SK-N-SH (cell line): ENCODE results near the gene LILRA2. TPM values are rescaled to one million over a fixed set of nuclear protein-coding genes. Genes with fewer than 3 reads are reported as not detected.
"Not testable (repeated sequence)": the region's sequence is repeated elsewhere in the genome, so short reads cannot be mapped to it uniquely, and the experiment has no call there.

ENCODE experiments used
- CTCF ChIA-PET: fragments of 300-600, 350-600 bp; formaldehyde crosslinking; extraction: SDS; loops from one replicate; lab custom pipeline; 2021; lab: Yijun Ruan, JAX
- POLR2A ChIA-PET: fragments of 350-600 bp; sonication (Branson Sonifier 250); formaldehyde crosslinking; extraction: SDS; loops from one replicate; lab custom pipeline; 2020; ENCODE audit warnings: antibody characterized with exemption, inconsistent platforms; lab: Yijun Ruan, JAX
- DNase-seq: peaks from one replicate; pipeline ENCODE4 v3.0.0; 2012
- H2AFZ ChIP-seq: fragments of 200-600 bp; sonication (generic); 2 replicates; pipeline ENCODE4 v1.8.1; 2016; ENCODE audit warnings: antibody characterized with exemption, mild to moderate bottlenecking, low read depth
- H3F3A ChIP-seq: fragments of 200-600 bp; sonication (generic); replicated peaks from 2 replicates; pipeline ENCODE3; 2016; ENCODE audit warnings: antibody characterized with exemption, mild to moderate bottlenecking; ENCODE audit not compliant: insufficient read depth
- H3K27ac ChIP-seq, 2 experiments: fragments of 200-500 bp in 1 of 2; fragments of 200-600 bp in 1 of 2; sonication (Bioruptor generic) in 1 of 2; sonication (generic), shearing (Covaris generic) in 1 of 2; 2 replicates each; pipeline versions ENCODE4 v1.5.1 to v1.6.1; 2014 to 2016; ENCODE audit warnings: low read depth in 2 of 2, inconsistent platforms in 1 of 2, low read length in 1 of 2, mild to moderate bottlenecking in 1 of 2, mixed read lengths in 1 of 2
- H3K27me3 ChIP-seq: fragments of 200-600 bp; sonication (generic), shearing (Covaris generic); 2 replicates; pipeline ENCODE4 v1.6.1; 2016; ENCODE audit warnings: mixed run types; ENCODE audit not compliant: insufficient read depth
- H3K36me3 ChIP-seq, 2 experiments: fragments of 200-500 bp in 1 of 2; fragments of 200-600 bp in 1 of 2; sonication (Bioruptor generic) in 1 of 2; sonication (generic) in 1 of 2; replicated peaks in 1 of 2; 2 replicates each; pipeline versions ENCODE3 to v1.5.1; 2014 to 2016; ENCODE audit warnings: low read length in 1 of 2, mild to moderate bottlenecking in 1 of 2; ENCODE audit not compliant: insufficient read depth in 2 of 2, control insufficient read depth in 1 of 2
- H3K4me1 ChIP-seq, 2 experiments: fragments of 200-500 bp in 1 of 2; fragments of 200-600 bp in 1 of 2; sonication (Bioruptor generic) in 1 of 2; sonication (generic), shearing (Covaris generic) in 1 of 2; 2 replicates each; pipeline versions ENCODE4 v1.5.1 to v1.6.1; 2014 to 2016; ENCODE audit warnings: low read depth in 1 of 2, low read length in 1 of 2, mixed run types in 1 of 2; ENCODE audit not compliant: insufficient read depth in 2 of 2, control insufficient read depth in 1 of 2
- H3K4me2 ChIP-seq: fragments of 200-600 bp; sonication (generic), shearing (Covaris generic); 2 replicates; pipeline ENCODE4 v1.6.1; 2017; ENCODE audit warnings: mixed run types
- H3K4me3 ChIP-seq, 2 experiments: fragments of 200-500 bp in 1 of 2; fragments of 200-600 bp in 1 of 2; sonication (Bioruptor generic) in 1 of 2; sonication (generic), shearing (Covaris generic) in 1 of 2; 2 replicates each; pipeline versions ENCODE4 v1.5.1 to v1.8.1; 2014 to 2016; ENCODE audit warnings: low read depth in 2 of 2, inconsistent platforms in 1 of 2, low read length in 1 of 2, mild to moderate bottlenecking in 1 of 2, mixed read lengths in 1 of 2, moderate library complexity in 1 of 2
- H3K79me2 ChIP-seq: fragments of 200-600 bp; sonication (generic); 2 replicates; pipeline ENCODE4 v1.8.1; 2017; ENCODE audit warnings: mild to moderate bottlenecking; ENCODE audit not compliant: insufficient read depth
- H3K9ac ChIP-seq: fragments of 200-600 bp; sonication (generic); 2 replicates; pipeline ENCODE4 v1.6.1; 2017; ENCODE audit warnings: mixed run types
- H3K9me2 ChIP-seq: fragments of 200-600 bp; sonication (generic); 2 replicates; pipeline ENCODE4 v1.6.1; 2017; ENCODE audit warnings: mixed run types
- H3K9me3 ChIP-seq: fragments of 200-600 bp; sonication (generic); 2 replicates; pipeline ENCODE4 v1.6.1; 2017; ENCODE audit warnings: mixed run types, mild to moderate bottlenecking, moderate library complexity
- H4K20me1 ChIP-seq: fragments of 200-600 bp; sonication (generic); 2 replicates; pipeline ENCODE4 v1.6.1; 2017; ENCODE audit warnings: mild to moderate bottlenecking, mixed run types; ENCODE audit not compliant: insufficient read depth
- CHD2 ChIP-seq: fragments of 150-350 bp; IDR thresholded peaks from 2 replicates; pipeline ENCODE4 v1.6.1; 2018; ENCODE audit warnings: low read length; ENCODE audit not compliant: partially characterized antibody
- EP300 ChIP-seq, 2 experiments: IDR thresholded peaks; 2 replicates each; pipeline versions ENCODE4 v1.4.0 to v1.6.1; 2012; ENCODE audit warnings: borderline replicate concordance in 1 of 2, low read depth in 1 of 2, low read length in 1 of 2
- FOXJ3 ChIP-seq: sonication (generic); formaldehyde crosslinking; IDR thresholded peaks from 2 replicates; pipeline ENCODE4 v1.5.1; 2020; ENCODE audit warnings: mild to moderate bottlenecking, missing genetic modification reagents
- FOXM1 ChIP-seq: IDR thresholded peaks from 2 replicates; pipeline ENCODE4 v1.4.0; 2012; ENCODE audit warnings: low read depth, mild to moderate bottlenecking
- GATA2 ChIP-seq: sonication (generic); formaldehyde crosslinking; IDR thresholded peaks from 2 replicates; pipeline ENCODE4 v1.5.0; 2020; ENCODE audit warnings: mild to moderate bottlenecking, missing genetic modification reagents
- MEF2A ChIP-seq: IDR thresholded peaks from 2 replicates; pipeline ENCODE4 v1.4.0; 2012; ENCODE audit warnings: low read depth, borderline replicate concordance
- MXI1 ChIP-seq: IDR thresholded peaks from 2 replicates; pipeline ENCODE4 v1.6.1; 2012; ENCODE audit warnings: mild to moderate bottlenecking, low read depth, low read length, improper control_type of control experiment
- NRF1 ChIP-seq: IDR thresholded peaks from 2 replicates; pipeline ENCODE4 v1.6.1; 2012; ENCODE audit warnings: low read depth, mild to moderate bottlenecking, low read length
- RCOR1 ChIP-seq: fragments of 150-350 bp; IDR thresholded peaks from 2 replicates; pipeline ENCODE4 v1.6.1; 2017; ENCODE audit warnings: antibody characterized with exemption, low read length
- SIN3A ChIP-seq: IDR thresholded peaks from 2 replicates; pipeline ENCODE4 v1.6.1; 2012; ENCODE audit warnings: low read depth, mild to moderate bottlenecking, low read length, moderate library complexity, borderline replicate concordance
- TAF1 ChIP-seq: IDR thresholded peaks from 2 replicates; pipeline ENCODE4 v1.6.1; 2012; ENCODE audit warnings: low read depth, mild to moderate bottlenecking, low read length, moderate library complexity, borderline replicate concordance
- TCF12 ChIP-seq: IDR thresholded peaks from 2 replicates; pipeline ENCODE4 v1.4.0; 2012
- YY1 ChIP-seq: IDR thresholded peaks from 2 replicates; pipeline ENCODE4 v1.4.0; 2012; ENCODE audit warnings: low read depth, mild to moderate bottlenecking
- WGBS: methylation state at CpG from one replicate; pipeline ENCODE4 v1.1.6; 2017; ENCODE audit warnings: low lambda C conversion rate; 5-methylcytosine and 5-hydroxymethylcytosine counted together
- polyA plus RNA-seq, 3 experiments: library from polyadenylated mRNA; depleted of rRNA; stranded (reverse); fragments of >200 nt; gene quantifications; 2 replicates each; pipeline ENCODE4 v1.2.3, GENCODE V29; 2012
- TF ChIP-seq, protein P1 (sequence below): IDR thresholded peaks from 2 replicates; pipeline ENCODE4; 2012

Gene LILRA2
- polyA plus RNA-seq, 1 of the 3 experiments (the other 2 are of a cell fraction), result not detected

DNA sequence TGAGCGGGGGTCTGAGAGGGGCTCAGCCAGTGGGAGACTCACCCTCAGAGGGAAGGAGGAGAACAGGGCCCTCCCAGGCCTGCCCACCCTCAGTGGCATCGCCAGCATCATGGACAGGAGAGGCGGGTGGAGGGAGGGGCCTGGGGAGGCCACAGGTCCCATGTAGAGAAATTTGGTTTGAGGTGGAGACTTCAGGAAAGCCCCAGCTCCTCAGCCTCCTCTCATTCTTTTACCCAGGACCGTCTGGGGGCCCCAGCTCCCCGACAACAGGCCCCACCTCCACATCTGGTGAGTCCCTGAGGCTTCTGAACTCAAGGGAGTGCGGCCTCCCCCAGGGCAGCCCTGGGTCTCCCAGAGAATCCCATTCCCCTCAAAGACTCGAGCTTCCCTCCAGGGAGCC is 59.8 kb downstream of the LILRA2 start:
- H3F3A ChIP-seq, result no peaks in the 10 kb centered on the region
- no peaks in the 10 kb centered on the region for H3K4me1 ChIP-seq
- no peaks in the 10 kb centered on the region for H3K36me3 ChIP-seq
- CTCF ChIA-PET, result no interaction called here
- peaks cover 54% of the 10 kb centered on the region for H3K27me3 ChIP-seq
- H3K9ac ChIP-seq, result no peak overlapping the region
- no peak for TF ChIP-seq EP300 (IDR thresholded peaks at IDR 0.05; ENCODE audit: borderline replicate concordance in 1 of 2, low read depth in 1 of 2, low read length in 1 of 2)
- no peak for TF ChIP-seq MEF2A
- no peak for TF ChIP-seq SIN3A
- no peak for TF ChIP-seq YY1
- TF ChIP-seq FOXM1, result no peak
- no peak for TF ChIP-seq TAF1
- no peak for TF ChIP-seq RCOR1
- TF ChIP-seq CHD2, result no peak
- TF ChIP-seq GATA2 (CRISPR knock-in tag), result no peak
- no peak for TF ChIP-seq NRF1
- TF ChIP-seq MXI1, result no peak
- no peak for TF ChIP-seq FOXJ3 (CRISPR knock-in tag)
- TF ChIP-seq TCF12, result no peak
- TF ChIP-seq, protein P1, sequence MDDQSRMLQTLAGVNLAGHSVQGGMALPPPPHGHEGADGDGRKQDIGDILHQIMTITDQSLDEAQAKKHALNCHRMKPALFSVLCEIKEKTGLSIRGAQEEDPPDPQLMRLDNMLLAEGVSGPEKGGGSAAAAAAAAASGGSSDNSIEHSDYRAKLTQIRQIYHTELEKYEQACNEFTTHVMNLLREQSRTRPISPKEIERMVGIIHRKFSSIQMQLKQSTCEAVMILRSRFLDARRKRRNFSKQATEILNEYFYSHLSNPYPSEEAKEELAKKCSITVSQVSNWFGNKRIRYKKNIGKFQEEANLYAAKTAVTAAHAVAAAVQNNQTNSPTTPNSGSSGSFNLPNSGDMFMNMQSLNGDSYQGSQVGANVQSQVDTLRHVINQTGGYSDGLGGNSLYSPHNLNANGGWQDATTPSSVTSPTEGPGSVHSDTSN, result no peak
- TF ChIP-seq, all 33 proteins: peak for 0
- no peak overlapping the region for H3K4me2 ChIP-seq
- no peaks in the 10 kb centered on the region for H4K20me1 ChIP-seq
- DNase-seq, result no peak
- no peaks in the 10 kb centered on the region for H3K9me2 ChIP-seq
- no peaks in the 10 kb centered on the region for H3K9me3 ChIP-seq
- WGBS, result 11% methylated on average over 3 of the region's 7 CpGs
- POLR2A ChIA-PET, result no interaction called here
- no peak overlapping the region for H2AFZ ChIP-seq
- H3K4me3 ChIP-seq, result no peak overlapping the region
- no peak overlapping the region for H3K27ac ChIP-seq
- H3K79me2 ChIP-seq, result no peaks in the 10 kb centered on the region

- POLR2A ChIA-PET, result not testable (repeated sequence)
Measured at GRCh38 chr19:54636081-54636480, 62.5 kb downstream of the LILRA2 start.

More at GRCh38 chr19:54636081-54636480, 62.5 kb downstream of the LILRA2 start:
- H3K27ac ChIP-seq, H3K9me3 ChIP-seq, H3K4me2 ChIP-seq, H3F3A ChIP-seq, H3K9ac ChIP-seq, H3K36me3 ChIP-seq, H4K20me1 ChIP-seq, H3K4me3 ChIP-seq, H3K9me2 ChIP-seq, DNase-seq, H3K4me1 ChIP-seq, H3K79me2 ChIP-seq, CTCF ChIA-PET, H2AFZ ChIP-seq: not testable (repeated sequence)
- WGBS, result 10% methylated on average over 5 of the region's 12 CpGs
- peaks cover 48% of the 10 kb centered on the region; the same call in 1 of the 2 replicates for H3K27me3 ChIP-seq
